HG02885 (cell line): ENCODE data around the gene DUSP16.

ENCODE experiments used
- ATAC-seq: cut with Tn5 transposase; IDR thresholded peaks from one replicate; pipeline ENCODE4 v1.9.1; 2021; ENCODE audit warnings: mild to moderate bottlenecking; ENCODE audit not compliant: unreplicated experiment, poor library complexity

Gene DUSP16

DNA sequence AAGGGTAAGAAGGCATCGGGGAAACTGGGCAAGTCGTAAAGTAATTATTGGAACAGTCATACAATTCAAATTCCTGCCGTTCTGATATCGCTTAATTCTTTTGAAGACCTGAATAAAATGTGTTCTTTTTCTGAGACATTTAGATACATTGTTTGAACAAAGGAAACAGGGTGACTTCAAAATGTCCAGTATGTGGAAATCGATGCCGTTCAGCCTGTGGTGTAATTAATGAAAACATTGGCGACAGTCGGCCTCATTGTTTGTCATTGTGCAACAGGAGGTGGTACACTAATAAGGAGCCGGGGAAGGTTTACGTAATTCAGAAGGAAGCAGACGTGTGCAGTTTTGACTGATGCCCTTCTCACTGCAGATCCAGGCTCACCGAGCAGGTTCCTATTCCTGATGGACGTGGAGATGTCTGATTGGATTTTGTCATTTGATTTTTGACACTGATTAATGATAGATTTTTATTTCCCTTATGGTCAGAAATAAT, 113.1 kb downstream of the DUSP16 start:
- ATAC-seq, result no peak

DNA sequence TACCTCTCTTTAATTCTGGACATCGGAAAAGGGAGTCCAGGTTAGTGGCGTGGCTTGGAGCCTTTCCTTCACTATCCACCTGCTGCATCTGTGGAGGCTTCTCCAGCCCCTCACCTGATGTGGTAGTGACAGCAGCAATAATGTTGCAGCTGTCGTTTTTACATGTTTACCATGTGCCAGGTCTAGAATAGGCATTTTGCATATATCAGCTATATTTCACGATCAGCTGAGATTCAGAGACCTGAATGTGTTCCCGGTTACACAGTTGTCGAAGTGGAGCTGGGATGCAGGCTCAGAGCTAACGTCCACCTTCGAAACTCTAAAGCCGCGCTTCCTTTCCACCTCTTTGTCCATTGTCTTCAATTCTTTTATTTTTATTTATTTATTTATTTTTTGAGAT, 114.8 kb downstream of the DUSP16 start:
- no peak for ATAC-seq

DNA sequence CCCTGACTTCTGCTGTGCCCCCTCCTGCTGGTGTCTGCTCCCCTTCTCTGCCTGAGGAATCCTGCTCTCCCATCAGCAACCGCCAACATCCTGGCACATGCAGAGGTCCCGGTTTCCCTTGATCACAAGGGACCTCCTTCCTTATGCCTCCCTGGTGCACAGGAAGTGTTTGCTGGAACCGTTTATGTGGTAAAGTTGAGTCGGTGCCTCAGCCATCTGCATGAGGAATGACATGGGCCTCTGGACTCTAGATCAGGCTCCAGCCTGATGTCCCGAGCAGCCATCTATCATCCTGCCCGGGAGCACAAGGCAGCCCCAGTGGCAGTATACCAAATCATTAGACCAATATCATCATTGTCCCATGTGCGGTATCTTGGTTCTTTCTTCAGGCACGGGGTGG, 115.4 kb downstream of the DUSP16 start:
- no peak for ATAC-seq

DNA sequence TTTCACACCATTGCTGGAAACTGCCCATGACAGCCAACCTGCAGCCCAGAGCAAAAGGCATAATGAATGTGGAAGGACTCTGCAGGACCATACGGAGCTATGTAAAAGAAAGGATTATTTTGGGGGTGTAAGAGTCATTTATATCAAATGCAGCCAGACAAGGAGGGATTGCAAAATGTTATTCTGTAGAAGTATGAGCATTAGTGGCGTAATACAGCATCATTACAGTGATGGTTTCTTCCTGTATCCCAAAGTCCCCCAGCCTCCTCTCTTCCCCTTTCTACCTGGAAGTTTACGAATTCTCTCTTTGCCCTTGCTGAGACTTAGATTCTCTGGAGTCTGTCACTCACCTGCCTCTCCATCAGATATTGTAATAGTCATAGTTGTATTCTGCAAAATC, 115.9 kb downstream of the DUSP16 start:
- no peak for ATAC-seq

DNA sequence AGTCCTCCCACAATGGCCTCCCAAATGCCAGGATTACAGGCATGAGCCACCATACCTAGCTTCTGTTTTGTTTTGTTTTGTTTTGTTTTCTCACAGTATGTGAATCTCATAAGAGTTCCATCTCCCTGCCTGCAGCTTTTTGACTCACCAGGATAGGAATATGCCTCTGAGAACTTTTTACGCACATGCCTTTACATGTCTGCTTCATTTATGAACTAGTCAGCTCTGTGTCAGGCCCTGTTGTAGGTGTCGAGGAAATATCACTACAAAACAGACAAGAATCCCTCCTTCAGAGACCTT, 116.8 kb downstream of the DUSP16 start:
- ATAC-seq, result no peak

DNA sequence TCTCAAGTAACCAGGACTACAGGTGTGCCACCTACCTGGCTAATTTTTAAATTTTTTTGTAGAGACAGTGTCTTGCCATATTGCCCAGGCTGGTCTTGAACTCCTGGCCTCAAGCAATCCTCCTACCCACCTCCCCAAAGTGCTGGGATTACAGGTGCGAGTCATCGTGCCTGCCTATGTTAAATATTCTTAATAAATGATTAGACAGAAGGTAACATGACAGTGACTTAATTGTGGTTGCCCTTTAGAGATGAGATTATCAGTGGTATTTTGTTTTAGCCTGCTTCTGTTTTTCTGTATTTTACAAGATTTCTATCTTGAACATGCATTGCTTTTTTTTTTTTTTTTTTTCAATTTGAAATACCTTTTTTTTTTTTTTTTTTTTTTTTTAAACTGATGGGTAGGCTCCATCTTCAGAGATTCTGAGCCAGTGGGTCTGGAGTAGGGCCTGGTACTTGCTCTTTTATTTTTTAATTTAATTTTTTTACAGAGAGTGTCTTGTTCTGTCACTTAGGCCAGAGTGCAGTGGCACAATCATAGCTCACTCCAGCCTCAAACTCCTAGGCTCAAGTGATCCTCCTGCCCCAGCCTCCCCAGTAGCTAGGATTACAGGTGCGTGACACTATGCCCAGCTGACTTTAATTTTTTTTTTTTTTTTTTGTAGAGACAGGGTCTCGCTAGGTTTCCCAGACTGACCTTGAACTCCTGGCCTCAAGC, 117.3 kb downstream of the DUSP16 start:
- ATAC-seq, result no peak

DNA sequence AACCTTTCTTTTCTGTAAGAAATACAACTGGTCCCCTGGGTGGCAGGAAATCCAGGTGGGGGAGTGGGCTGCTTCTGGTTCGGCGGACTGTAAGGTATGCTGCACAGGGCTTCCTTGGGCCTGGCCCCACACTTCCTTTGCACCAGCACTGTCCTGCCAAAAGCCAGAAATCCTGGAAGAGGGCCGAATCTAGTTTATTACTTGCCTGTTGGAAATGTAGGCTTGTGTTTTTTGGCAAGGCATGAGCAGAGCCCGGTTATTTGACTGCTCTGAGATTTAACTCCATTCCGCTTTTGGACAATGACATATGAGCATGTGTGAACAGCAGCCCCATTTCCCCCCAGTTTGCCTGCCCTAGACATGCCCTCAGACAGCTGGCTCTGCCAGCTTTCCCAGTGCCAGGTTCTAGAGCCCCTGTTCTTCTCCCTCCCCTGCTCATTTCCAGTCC, 119.2 kb downstream of the DUSP16 start:
- ATAC-seq, result no peak

DNA sequence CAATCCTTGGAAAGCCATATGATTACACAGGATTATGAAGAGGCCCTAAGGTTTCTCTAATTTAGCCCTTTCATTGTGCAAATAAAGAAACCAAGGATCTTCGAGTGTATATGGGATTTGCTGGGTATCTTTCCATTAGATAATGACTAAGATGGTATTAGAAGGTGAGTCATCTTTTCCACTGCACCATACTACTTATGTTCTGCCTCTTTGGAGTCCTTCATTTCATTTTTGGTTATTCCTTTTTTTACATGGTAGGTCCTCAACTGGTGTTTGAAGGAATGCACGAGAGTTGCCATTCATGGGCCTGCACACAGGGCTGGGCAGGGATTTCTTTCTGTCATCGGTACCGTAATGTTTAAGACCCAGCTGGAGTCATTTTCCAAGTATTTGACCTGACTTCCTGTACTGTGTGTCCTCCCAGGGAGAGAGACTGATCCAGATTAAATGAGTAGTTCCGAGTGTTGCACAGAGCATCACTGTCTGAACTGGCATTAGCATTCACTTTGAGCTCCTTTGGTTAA, 120.1 kb downstream of the DUSP16 start:
- ATAC-seq, result no peak

DNA sequence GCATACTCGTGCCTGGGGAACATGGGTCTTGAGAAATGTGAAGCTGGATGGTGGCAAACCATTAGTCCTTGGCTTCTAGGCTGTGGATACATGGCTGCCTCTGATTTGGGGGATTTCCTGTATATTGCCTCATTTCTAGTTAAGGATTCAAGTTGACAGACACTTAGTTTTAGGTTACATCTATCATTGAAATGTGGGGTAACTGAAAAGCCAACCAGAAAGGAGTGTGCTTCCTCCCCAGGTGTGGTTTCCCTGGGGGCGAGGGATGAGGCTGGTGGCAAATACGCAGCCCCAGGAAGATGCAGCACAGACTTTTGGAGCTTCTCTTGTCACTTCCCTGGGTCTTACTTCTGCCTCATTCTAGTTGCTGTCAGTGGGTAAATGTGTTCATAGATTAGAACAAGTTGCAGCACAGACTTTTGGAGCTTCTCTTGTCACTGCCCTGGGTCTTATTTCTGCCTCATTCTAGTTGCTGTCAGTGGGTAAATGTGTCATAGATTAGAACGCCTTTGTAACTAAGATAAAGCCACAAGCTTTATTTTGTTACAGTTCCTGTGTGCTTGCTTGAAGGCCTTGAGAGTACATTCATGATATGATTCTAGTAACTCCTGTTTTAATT, 120.7 kb downstream of the DUSP16 start:
- ATAC-seq, result no peak

DNA sequence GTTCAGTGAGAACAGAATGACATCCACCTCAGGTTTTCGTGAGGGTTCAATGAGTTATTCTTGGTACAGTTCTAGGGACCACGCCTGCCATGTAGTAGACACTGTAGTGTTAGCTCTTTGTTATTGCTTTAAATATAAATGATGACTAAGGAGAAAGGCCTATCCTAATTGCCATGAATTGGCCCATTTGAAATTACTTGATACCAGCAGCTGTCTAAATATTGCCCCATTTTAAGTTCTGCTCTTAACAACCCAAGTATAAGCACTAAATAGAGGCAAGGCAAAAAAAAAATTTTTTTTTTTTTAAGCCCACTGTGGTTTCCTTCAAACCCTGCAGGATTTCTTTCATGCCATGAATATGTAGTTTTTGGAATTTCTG, 121.2 kb downstream of the DUSP16 start:
- no peak for ATAC-seq

DNA sequence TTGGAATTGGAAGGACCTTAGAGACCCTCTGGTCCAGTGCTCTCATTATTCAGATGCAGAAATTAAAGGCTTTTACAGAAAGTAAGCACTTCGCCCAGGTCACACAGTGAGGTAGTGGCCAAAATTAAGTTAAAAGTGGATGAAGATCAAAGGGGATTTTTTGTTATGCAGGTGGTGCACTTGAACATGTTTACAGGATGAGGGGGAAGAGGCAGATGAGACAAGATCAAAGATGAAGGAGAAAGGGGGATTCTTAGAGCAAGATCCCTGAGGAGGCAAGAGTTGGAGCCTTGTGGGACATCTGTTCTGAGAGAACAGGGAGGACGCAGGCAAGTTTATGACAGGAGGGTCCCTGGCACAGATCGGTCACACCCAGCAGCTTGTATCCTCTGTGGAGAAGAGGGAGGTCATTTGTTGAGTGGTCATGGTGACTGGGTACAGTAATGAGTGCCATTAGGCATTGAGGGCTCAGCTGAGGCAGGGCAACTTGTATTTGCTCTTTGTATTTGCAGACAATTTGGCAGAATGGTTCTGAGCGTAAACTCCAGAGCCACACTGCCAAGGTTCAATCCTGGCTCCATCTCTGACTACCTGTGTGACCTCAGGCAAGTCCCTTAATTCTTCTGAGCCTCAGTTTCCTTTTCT, 121.8 kb downstream of the DUSP16 start:
- ATAC-seq, result no peak

DNA sequence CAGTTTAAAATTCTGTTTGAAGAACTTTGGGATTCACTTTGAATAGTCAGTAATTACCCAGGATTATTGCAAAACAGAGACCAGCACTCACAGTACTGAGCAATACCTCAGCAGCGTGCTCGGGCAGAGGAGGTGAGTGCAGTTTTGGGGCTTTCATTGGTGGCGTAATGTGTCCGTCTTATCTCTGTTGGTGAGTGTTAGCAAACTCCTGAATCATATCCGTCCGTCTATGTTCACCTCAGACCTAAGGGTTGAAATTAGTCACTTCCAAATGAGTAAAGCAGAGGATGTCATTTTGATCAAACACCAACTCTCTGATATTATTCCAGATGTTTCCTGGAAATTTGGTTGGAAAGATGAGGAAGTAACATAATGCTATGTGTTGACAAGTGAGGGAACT, 123.0 kb downstream of the DUSP16 start:
- ATAC-seq, result no peak

DNA sequence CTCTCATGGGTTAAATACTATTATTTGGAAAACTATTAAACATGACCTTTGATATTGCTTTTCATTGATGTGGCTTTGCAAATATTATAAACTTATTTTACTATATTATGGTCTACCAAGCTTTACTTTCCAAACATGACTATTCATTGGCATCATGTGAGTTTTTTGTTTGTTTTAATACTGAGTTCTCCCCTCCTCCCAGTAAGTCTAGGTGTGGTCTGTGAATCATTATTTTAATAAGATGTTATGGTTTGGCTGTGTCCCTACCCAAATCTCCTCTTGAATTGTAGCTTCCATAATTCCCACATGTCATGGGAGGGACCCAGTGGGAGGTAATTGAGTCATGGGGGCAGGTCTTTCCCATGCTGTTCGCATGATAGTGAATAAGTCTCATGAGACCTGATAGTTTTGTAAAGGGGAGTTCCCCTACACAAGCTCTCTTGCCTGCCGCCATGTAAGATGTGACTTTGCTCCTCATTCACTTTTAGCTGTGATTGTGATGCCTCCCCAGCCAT, 125.8 kb downstream of the DUSP16 start:
- ATAC-seq, result no peak

DNA sequence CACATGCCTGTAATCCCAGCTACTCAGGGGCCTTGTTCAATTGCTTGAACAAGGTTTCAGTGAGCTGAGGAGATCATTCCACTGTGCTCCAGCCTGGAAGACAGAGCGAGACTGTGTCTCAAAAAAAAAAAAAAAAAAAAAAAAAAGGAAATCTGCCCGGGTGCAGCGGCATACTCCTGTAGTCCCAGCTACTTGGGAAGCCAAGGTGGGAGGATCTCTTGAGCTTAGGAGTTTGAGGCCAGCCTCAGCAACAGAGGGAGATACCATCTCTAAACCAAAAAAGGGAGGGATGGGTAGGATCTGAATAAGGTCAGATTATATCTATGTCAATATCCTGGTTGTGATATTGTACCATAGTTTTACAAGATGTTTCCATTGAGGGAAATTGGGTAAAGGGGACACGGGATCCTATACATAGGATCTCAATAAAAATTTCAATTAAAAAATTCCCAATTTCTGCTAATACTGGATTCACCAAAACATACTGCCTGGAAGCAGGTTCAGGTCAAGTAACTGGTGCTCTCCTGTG, 129.4 kb downstream of the DUSP16 start:
- ATAC-seq, result no peak

DNA sequence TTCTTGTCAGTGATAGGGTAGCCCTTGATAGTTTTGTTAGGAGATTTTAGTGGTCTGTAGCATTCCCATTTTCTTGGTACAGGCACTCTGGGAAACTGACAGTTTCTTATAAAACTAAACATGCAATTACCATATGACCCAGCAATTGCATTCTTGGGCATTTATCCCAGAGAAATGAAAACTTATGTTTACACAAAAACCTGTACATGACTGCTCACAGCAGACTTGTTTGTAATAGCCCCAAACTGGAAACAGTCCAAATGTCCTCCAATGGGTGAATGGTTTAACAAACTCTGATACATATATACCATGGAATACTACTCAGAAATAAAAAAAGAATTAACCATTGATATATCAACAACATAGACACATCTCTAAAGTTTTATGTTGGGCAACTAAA, 130.3 kb downstream of the DUSP16 start:
- no peak for ATAC-seq

DNA sequence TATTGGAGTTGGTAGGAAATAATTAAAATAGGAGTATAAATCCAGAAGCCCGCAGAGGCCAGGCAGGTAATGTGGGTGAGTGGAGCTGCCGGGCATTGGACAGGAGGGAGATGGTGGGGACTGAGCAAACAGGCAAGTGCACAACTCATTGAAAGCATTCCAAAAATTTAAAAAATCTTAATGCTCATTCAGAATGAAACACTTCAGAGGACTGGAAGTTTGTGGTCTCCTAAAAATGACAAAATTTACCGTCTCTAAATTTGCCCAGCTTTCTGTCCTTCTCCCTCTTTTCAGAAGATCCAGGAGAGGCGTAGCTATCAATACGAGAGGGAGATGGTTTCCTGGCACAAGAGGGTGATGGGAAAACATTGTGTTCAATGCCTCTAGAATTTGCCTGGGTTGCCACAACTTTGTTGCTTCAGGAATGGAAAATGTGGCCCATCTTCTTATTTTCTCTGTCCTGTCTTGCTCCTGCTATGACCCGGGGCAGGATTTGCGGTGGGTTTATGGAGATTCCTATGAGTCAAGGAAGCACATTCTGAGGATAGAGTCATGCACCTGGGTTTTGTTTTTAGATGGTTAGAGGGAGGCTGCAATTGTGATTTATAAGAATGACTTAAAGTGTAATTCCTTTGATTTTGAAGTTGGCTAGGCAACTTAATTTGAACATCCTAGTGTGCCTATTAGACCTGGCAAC, 133.6 kb downstream of the DUSP16 start:
- ATAC-seq, result no peak

DNA sequence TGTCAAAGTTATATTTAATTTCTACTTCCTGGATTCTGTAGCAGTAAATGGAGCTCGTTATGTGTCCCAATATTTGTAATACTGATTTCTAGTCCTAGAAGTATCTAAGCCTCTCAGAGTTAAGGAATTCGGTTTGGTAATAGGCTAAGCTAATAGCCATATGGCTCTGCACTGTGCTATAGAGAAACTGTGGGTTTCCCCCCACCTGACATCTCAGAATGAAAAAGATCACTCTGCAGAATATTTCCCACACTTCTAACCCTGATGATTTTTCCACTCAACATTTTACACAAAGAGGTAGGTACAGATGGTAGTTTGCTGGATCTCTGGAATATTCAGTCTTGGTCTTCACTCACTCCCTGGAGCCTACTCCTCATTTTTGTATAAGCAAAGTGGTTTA, 134.6 kb downstream of the DUSP16 start:
- ATAC-seq, result no peak

DNA sequence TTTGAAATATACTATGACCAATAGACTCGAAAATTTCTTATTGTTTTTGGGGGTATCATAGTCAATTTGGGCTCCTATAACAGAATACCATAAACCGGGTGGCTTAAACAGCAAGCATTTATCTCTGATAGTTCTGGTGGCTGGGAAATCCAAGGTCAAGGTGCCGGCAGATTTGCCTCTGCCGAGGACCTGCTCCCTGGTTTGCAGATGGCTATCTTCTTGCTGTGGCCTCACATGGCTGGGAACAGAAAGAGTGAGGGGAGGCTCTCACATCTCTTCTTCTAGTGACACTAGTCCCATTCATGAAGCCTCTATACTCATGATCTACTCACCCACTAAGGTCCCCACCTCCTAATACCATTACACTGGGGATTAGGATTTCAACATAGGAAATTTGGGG, 135.1 kb downstream of the DUSP16 start:
- no peak for ATAC-seq

DNA sequence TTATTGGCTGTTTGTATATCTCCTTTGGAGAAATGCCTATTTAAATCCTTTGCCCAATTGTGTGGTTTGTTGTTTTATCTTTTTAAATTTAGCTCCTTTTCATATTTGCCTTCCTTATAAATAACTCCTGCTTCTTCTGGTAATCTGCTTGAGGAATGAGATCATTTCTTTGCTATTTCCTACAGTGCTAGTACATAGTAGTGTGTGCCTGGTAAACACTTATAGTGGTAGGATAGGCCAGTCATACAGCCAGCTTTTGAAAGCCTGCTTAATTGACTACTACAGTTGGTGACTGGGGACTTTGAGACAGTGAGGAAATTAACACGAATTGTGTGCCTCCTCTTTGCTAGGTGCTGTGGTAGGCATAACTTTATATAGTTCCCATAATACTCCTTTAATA, 137.0 kb downstream of the DUSP16 start:
- no peak for ATAC-seq

DNA sequence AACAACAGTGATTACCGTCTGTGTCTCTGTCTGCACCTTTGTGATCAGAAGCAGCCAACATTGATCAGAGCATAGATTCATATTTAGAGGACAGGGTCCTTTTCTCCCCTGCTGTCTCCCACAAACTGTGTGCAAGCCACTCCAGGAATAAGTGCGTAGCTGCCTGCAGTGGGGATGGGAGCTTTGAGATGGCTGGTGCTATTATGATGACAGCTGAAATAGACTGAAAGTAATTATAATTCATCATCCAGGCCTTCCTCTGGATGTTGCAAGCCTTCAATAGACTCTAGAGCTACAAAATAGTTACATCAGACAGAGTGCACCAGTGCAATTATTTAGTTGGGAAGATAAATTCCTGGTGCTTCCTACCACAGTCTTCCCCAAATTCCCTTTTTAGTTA, 137.7 kb downstream of the DUSP16 start:
- no peak for ATAC-seq
